SK-N-SH (cell line): ENCODE measurements around the gene LDAH. TPM values are rescaled to one million over a fixed set of nuclear protein-coding genes. Genes with fewer than 3 reads are reported as not detected.

Experiments used
- CTCF ChIA-PET: fragments of 300-600, 350-600 bp; formaldehyde crosslinking; extraction: SDS; loops from one replicate; lab custom pipeline; 2021; lab: Yijun Ruan, JAX
- POLR2A ChIA-PET: fragments of 350-600 bp; sonication (Branson Sonifier 250); formaldehyde crosslinking; extraction: SDS; loops from one replicate; lab custom pipeline; 2020; ENCODE audit warnings: antibody characterized with exemption, inconsistent platforms; lab: Yijun Ruan, JAX
- DNase-seq: peaks from one replicate; pipeline ENCODE4 v3.0.0; 2012
- H2AFZ ChIP-seq: fragments of 200-600 bp; sonication (generic); 2 replicates; pipeline ENCODE4 v1.8.1; 2016; ENCODE audit warnings: antibody characterized with exemption, mild to moderate bottlenecking, low read depth
- H3F3A ChIP-seq: fragments of 200-600 bp; sonication (generic); replicated peaks from 2 replicates; pipeline ENCODE3; 2016; ENCODE audit warnings: antibody characterized with exemption, mild to moderate bottlenecking; ENCODE audit not compliant: insufficient read depth
- H3K27ac ChIP-seq, 2 experiments: fragments of 200-500 bp in 1 of 2; fragments of 200-600 bp in 1 of 2; sonication (Bioruptor generic) in 1 of 2; sonication (generic), shearing (Covaris generic) in 1 of 2; 2 replicates each; pipeline versions ENCODE4 v1.5.1 to v1.6.1; 2014 to 2016; ENCODE audit warnings: low read depth in 2 of 2, inconsistent platforms in 1 of 2, low read length in 1 of 2, mild to moderate bottlenecking in 1 of 2, mixed read lengths in 1 of 2
- H3K27me3 ChIP-seq: fragments of 200-600 bp; sonication (generic), shearing (Covaris generic); 2 replicates; pipeline ENCODE4 v1.6.1; 2016; ENCODE audit warnings: mixed run types; ENCODE audit not compliant: insufficient read depth
- H3K36me3 ChIP-seq, 2 experiments: fragments of 200-500 bp in 1 of 2; fragments of 200-600 bp in 1 of 2; sonication (Bioruptor generic) in 1 of 2; sonication (generic) in 1 of 2; replicated peaks in 1 of 2; 2 replicates each; pipeline versions ENCODE3 to v1.5.1; 2014 to 2016; ENCODE audit warnings: low read length in 1 of 2, mild to moderate bottlenecking in 1 of 2; ENCODE audit not compliant: insufficient read depth in 2 of 2, control insufficient read depth in 1 of 2
- H3K4me1 ChIP-seq, 2 experiments: fragments of 200-500 bp in 1 of 2; fragments of 200-600 bp in 1 of 2; sonication (Bioruptor generic) in 1 of 2; sonication (generic), shearing (Covaris generic) in 1 of 2; 2 replicates each; pipeline versions ENCODE4 v1.5.1 to v1.6.1; 2014 to 2016; ENCODE audit warnings: low read depth in 1 of 2, low read length in 1 of 2, mixed run types in 1 of 2; ENCODE audit not compliant: insufficient read depth in 2 of 2, control insufficient read depth in 1 of 2
- H3K4me2 ChIP-seq: fragments of 200-600 bp; sonication (generic), shearing (Covaris generic); 2 replicates; pipeline ENCODE4 v1.6.1; 2017; ENCODE audit warnings: mixed run types
- H3K4me3 ChIP-seq, 2 experiments: fragments of 200-500 bp in 1 of 2; fragments of 200-600 bp in 1 of 2; sonication (Bioruptor generic) in 1 of 2; sonication (generic), shearing (Covaris generic) in 1 of 2; 2 replicates each; pipeline versions ENCODE4 v1.5.1 to v1.8.1; 2014 to 2016; ENCODE audit warnings: low read depth in 2 of 2, inconsistent platforms in 1 of 2, low read length in 1 of 2, mild to moderate bottlenecking in 1 of 2, mixed read lengths in 1 of 2, moderate library complexity in 1 of 2
- H3K79me2 ChIP-seq: fragments of 200-600 bp; sonication (generic); 2 replicates; pipeline ENCODE4 v1.8.1; 2017; ENCODE audit warnings: mild to moderate bottlenecking; ENCODE audit not compliant: insufficient read depth
- H3K9ac ChIP-seq: fragments of 200-600 bp; sonication (generic); 2 replicates; pipeline ENCODE4 v1.6.1; 2017; ENCODE audit warnings: mixed run types
- H3K9me2 ChIP-seq: fragments of 200-600 bp; sonication (generic); 2 replicates; pipeline ENCODE4 v1.6.1; 2017; ENCODE audit warnings: mixed run types
- H3K9me3 ChIP-seq: fragments of 200-600 bp; sonication (generic); 2 replicates; pipeline ENCODE4 v1.6.1; 2017; ENCODE audit warnings: mixed run types, mild to moderate bottlenecking, moderate library complexity
- H4K20me1 ChIP-seq: fragments of 200-600 bp; sonication (generic); 2 replicates; pipeline ENCODE4 v1.6.1; 2017; ENCODE audit warnings: mild to moderate bottlenecking, mixed run types; ENCODE audit not compliant: insufficient read depth
- CHD2 ChIP-seq: fragments of 150-350 bp; IDR thresholded peaks from 2 replicates; pipeline ENCODE4 v1.6.1; 2018; ENCODE audit warnings: low read length; ENCODE audit not compliant: partially characterized antibody
- EP300 ChIP-seq, 2 experiments: IDR thresholded peaks; 2 replicates each; pipeline versions ENCODE4 v1.4.0 to v1.6.1; 2012; ENCODE audit warnings: borderline replicate concordance in 1 of 2, low read depth in 1 of 2, low read length in 1 of 2
- FOSL2 ChIP-seq: IDR thresholded peaks from 2 replicates; pipeline ENCODE4 v1.4.0; 2012; ENCODE audit warnings: low read depth, mild to moderate bottlenecking, moderate library complexity, borderline replicate concordance
- GATA2 ChIP-seq: sonication (generic); formaldehyde crosslinking; IDR thresholded peaks from 2 replicates; pipeline ENCODE4 v1.5.0; 2020; ENCODE audit warnings: mild to moderate bottlenecking, missing genetic modification reagents
- JUND ChIP-seq: IDR thresholded peaks from 2 replicates; pipeline ENCODE4 v1.4.0; 2012
- MEF2A ChIP-seq: IDR thresholded peaks from 2 replicates; pipeline ENCODE4 v1.4.0; 2012; ENCODE audit warnings: low read depth, borderline replicate concordance
- MXI1 ChIP-seq: IDR thresholded peaks from 2 replicates; pipeline ENCODE4 v1.6.1; 2012; ENCODE audit warnings: mild to moderate bottlenecking, low read depth, low read length, improper control_type of control experiment
- NFIC ChIP-seq: IDR thresholded peaks from 2 replicates; pipeline ENCODE4 v1.4.0; 2012; ENCODE audit warnings: borderline replicate concordance
- POLR2AphosphoS5 ChIP-seq: IDR thresholded peaks from 2 replicates; pipeline ENCODE4 v1.6.1; 2012; ENCODE audit warnings: low read depth, low read length
- RAD21 ChIP-seq: IDR thresholded peaks from 2 replicates; pipeline ENCODE4 v1.6.1; 2012; ENCODE audit warnings: mild to moderate bottlenecking, low read length
- RFX5 ChIP-seq: IDR thresholded peaks from 2 replicates; pipeline ENCODE4 v1.6.1; 2012; ENCODE audit warnings: mild to moderate bottlenecking, improper control_type of control experiment, low read length
- RXRA ChIP-seq: IDR thresholded peaks from 2 replicates; pipeline ENCODE4 v1.4.0; 2012; ENCODE audit warnings: low read depth, mild to moderate bottlenecking, borderline replicate concordance
- TCF12 ChIP-seq: IDR thresholded peaks from 2 replicates; pipeline ENCODE4 v1.4.0; 2012
- TEAD4 ChIP-seq: IDR thresholded peaks from 2 replicates; pipeline ENCODE4 v1.4.0; 2012; ENCODE audit warnings: mild to moderate bottlenecking, borderline replicate concordance; ENCODE audit not compliant: insufficient read depth
- YY1 ChIP-seq: IDR thresholded peaks from 2 replicates; pipeline ENCODE4 v1.4.0; 2012; ENCODE audit warnings: low read depth, mild to moderate bottlenecking
- WGBS: methylation state at CpG from one replicate; pipeline ENCODE4 v1.1.6; 2017; ENCODE audit warnings: low lambda C conversion rate; 5-methylcytosine and 5-hydroxymethylcytosine counted together
- polyA plus RNA-seq, 3 experiments: library from polyadenylated mRNA; depleted of rRNA; stranded (reverse); fragments of >200 nt; gene quantifications; 2 replicates each; pipeline ENCODE4 v1.2.3, GENCODE V29; 2012
- TF ChIP-seq, protein P1 (sequence below): fragments of 150-350 bp; IDR thresholded peaks from 2 replicates; pipeline ENCODE4 v1.6.1; 2017; ENCODE audit warnings: antibody characterized with exemption, low read length, low read depth, borderline replicate concordance
- TF ChIP-seq, protein P2 (sequence below): IDR thresholded peaks from 2 replicates; pipeline ENCODE4 v1.4.0; 2012; ENCODE audit warnings: low read depth, borderline replicate concordance
- TF ChIP-seq, protein P3 (sequence below): IDR thresholded peaks from 2 replicates; pipeline ENCODE4 v1.4.0; 2012; ENCODE audit warnings: low read depth, borderline replicate concordance
- TF ChIP-seq, protein P4 (sequence below): IDR thresholded peaks from 2 replicates; pipeline ENCODE4 v1.4.0; 2012; ENCODE audit warnings: low read depth
- TF ChIP-seq, protein P5 (sequence below): fragments of 150-350 bp; IDR thresholded peaks from 2 replicates; pipeline ENCODE4 v1.6.1; 2016; ENCODE audit warnings: mild to moderate bottlenecking, low read depth, low read length
- TF ChIP-seq, protein P6 (sequence below): IDR thresholded peaks from 2 replicates; pipeline ENCODE4; 2012

The LDAH gene
- polyA plus RNA-seq, 1 of the 3 experiments (the other 2 are of a cell fraction): 12.7 TPM

DNA sequence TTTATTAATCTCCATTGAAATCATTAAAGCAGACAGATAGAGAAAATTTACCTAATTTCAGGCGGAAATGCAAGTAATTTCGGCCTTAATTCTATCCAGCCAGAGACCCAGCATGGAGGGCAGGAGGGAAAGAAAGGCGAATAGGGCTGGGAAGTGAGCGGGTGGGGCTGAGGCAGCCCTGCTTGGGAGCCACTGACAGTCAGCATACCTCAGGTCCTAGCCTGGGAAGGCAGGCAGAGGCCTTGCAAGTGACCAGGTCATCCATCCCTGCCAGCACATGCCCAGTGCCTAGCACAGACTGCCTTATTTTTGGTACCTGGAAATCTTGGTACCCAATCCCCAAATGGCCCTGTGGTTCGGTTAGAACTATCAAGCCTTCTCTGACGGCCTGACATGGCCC is 154.4 kb downstream of the LDAH start:
- no peaks in the 10 kb centered on the region for H3K36me3 ChIP-seq
- no peak for TF ChIP-seq YY1
- no peak for TF ChIP-seq NFIC
- TF ChIP-seq EP300 (IDR thresholded peaks at IDR 0.05; ENCODE audit: borderline replicate concordance in 1 of 2, low read depth in 1 of 2, low read length in 1 of 2): no peak
- TF ChIP-seq TEAD4: no peak
- TF ChIP-seq, protein P1, sequence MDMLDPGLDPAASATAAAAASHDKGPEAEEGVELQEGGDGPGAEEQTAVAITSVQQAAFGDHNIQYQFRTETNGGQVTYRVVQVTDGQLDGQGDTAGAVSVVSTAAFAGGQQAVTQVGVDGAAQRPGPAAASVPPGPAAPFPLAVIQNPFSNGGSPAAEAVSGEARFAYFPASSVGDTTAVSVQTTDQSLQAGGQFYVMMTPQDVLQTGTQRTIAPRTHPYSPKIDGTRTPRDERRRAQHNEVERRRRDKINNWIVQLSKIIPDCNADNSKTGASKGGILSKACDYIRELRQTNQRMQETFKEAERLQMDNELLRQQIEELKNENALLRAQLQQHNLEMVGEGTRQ: no peak
- no peak for TF ChIP-seq GATA2 (CRISPR knock-in tag)
- TF ChIP-seq RAD21: no peak
- no peak for TF ChIP-seq POLR2AphosphoS5
- no peak for TF ChIP-seq RXRA
- no peak overlapping the region for H3K4me3 ChIP-seq
- H3K9me3 ChIP-seq: no peaks in the 10 kb centered on the region
- H3K27ac ChIP-seq: no peak overlapping the region
- H3F3A ChIP-seq: no peaks in the 10 kb centered on the region
- H3K4me1 ChIP-seq: peaks cover 0 to 26% of the 10 kb centered on the region in 2 experiments; a peak in 2 of 4 replicates
- WGBS: 78% methylated on average over 6 of the region's 6 CpGs
- peak; percentile 48 for DNase-seq
- no peaks in the 10 kb centered on the region for H3K9me2 ChIP-seq
- no peak overlapping the region for H2AFZ ChIP-seq
- H4K20me1 ChIP-seq: no peaks in the 10 kb centered on the region
- no peak overlapping the region for H3K9ac ChIP-seq
- CTCF ChIA-PET: interaction anchor here (0.8 to 9.8 kb wide), 6 partner anchors 6 to 449 kb away, joined by 3 to 427 read pairs (median 20); partner anchors contain the start of gene HS1BP3
- no peaks in the 10 kb centered on the region for H3K79me2 ChIP-seq
- H3K27me3 ChIP-seq: peaks cover 79% of the 10 kb centered on the region
- POLR2A ChIA-PET: no interaction called here
- H3K4me2 ChIP-seq: no peak overlapping the region

DNA sequence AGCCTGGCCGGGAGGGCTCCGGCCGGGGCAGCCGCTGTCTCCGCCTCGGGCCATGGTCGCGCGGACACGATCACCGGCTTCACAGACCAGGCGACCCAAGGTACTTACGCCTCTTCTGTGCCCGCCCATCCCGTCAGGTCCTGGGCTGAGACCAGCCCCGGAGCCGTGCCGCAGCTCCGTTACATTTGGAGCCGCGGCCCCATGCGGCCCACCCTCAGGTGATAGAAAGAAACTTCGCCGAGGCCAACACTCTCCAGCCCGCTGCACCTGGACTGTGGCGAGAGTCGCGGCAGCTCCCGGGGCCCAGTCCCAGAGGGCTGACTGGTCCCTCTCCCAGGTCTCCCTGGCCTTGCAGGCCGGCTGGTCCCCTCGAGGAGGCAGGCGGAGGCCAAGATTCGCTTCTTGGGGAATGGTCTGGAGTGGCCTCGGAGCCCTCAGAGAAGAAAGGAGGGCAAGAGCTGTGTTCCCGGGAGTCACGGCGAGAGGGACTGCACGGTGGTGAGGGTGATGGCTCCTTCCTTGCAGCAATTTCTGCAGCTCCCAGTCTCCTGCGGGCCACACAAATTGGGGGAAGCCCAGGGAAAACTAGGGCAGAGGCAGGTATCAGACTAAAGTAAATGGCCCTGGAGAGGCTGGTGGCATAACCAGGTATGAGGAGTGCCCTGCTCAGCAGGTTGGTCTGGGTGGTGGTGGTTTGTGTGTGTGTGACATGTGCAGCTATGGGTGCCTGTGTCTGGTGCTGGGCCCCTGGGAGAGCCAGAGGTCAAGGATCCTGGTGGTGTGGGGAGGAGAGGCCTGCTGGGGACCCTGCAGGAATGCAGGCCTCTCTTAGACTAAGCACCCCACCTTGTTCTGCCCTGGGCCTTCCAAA is 155.1 kb downstream of the LDAH start:
- no peak overlapping the region for H2AFZ ChIP-seq
- no peaks in the 10 kb centered on the region for H3K79me2 ChIP-seq
- H4K20me1 ChIP-seq: no peaks in the 10 kb centered on the region
- H3K4me2 ChIP-seq: peak overlapping the region; percentile 75; the same call in 1 of the 2 replicates
- peak overlapping the region; percentile 37 to 52 for H3K4me3 ChIP-seq
- H3K9me2 ChIP-seq: no peaks in the 10 kb centered on the region
- ChIA-PET POLR2A (interaction anchor here (0.5 kb wide), 1 partner anchor 168 kb away, joined by 3 read pairs; no protein-coding TSS in a partner anchor), CTCF (interaction anchor here (0.8 to 9.8 kb wide), 10 partner anchors 7 to 449 kb away, joined by 3 to 427 read pairs (median 8); partner anchors contain the start of gene HS1BP3)
- no peaks in the 10 kb centered on the region for H3F3A ChIP-seq
- H3K36me3 ChIP-seq: no peaks in the 10 kb centered on the region
- no peak overlapping the region for H3K9ac ChIP-seq
- H3K27ac ChIP-seq: no peak overlapping the region
- H3K4me1 ChIP-seq: peaks cover 0 to 26% of the 10 kb centered on the region in 2 experiments; a peak in 2 of 4 replicates
- 74% methylated on average over 29 of the region's 39 CpGs for WGBS
- no peaks in the 10 kb centered on the region for H3K9me3 ChIP-seq
- peak; percentile 47 for DNase-seq
- H3K27me3 ChIP-seq: peaks cover 85% of the 10 kb centered on the region
- TF ChIP-seq, protein P2, sequence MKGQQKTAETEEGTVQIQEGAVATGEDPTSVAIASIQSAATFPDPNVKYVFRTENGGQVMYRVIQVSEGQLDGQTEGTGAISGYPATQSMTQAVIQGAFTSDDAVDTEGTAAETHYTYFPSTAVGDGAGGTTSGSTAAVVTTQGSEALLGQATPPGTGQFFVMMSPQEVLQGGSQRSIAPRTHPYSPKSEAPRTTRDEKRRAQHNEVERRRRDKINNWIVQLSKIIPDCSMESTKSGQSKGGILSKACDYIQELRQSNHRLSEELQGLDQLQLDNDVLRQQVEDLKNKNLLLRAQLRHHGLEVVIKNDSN: no peak
- TF ChIP-seq RXRA: no peak
- TF ChIP-seq, protein P3, sequence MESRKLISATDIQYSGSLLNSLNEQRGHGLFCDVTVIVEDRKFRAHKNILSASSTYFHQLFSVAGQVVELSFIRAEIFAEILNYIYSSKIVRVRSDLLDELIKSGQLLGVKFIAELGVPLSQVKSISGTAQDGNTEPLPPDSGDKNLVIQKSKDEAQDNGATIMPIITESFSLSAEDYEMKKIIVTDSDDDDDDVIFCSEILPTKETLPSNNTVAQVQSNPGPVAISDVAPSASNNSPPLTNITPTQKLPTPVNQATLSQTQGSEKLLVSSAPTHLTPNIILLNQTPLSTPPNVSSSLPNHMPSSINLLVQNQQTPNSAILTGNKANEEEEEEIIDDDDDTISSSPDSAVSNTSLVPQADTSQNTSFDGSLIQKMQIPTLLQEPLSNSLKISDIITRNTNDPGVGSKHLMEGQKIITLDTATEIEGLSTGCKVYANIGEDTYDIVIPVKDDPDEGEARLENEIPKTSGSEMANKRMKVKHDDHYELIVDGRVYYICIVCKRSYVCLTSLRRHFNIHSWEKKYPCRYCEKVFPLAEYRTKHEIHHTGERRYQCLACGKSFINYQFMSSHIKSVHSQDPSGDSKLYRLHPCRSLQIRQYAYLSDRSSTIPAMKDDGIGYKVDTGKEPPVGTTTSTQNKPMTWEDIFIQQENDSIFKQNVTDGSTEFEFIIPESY: no peak
- TF ChIP-seq JUND: no peak
- no peak for TF ChIP-seq FOSL2
- TF ChIP-seq, protein P4, sequence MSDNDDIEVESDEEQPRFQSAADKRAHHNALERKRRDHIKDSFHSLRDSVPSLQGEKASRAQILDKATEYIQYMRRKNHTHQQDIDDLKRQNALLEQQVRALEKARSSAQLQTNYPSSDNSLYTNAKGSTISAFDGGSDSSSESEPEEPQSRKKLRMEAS: no peak
- TF ChIP-seq, protein P5, sequence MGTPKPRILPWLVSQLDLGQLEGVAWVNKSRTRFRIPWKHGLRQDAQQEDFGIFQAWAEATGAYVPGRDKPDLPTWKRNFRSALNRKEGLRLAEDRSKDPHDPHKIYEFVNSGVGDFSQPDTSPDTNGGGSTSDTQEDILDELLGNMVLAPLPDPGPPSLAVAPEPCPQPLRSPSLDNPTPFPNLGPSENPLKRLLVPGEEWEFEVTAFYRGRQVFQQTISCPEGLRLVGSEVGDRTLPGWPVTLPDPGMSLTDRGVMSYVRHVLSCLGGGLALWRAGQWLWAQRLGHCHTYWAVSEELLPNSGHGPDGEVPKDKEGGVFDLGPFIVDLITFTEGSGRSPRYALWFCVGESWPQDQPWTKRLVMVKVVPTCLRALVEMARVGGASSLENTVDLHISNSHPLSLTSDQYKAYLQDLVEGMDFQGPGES: no peak
- TF ChIP-seq, protein P6, sequence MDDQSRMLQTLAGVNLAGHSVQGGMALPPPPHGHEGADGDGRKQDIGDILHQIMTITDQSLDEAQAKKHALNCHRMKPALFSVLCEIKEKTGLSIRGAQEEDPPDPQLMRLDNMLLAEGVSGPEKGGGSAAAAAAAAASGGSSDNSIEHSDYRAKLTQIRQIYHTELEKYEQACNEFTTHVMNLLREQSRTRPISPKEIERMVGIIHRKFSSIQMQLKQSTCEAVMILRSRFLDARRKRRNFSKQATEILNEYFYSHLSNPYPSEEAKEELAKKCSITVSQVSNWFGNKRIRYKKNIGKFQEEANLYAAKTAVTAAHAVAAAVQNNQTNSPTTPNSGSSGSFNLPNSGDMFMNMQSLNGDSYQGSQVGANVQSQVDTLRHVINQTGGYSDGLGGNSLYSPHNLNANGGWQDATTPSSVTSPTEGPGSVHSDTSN: no peak
- no peak for TF ChIP-seq MXI1
- TF ChIP-seq MEF2A: no peak
- no peak for TF ChIP-seq RFX5
- TF ChIP-seq TCF12: no peak
- no peak for TF ChIP-seq CHD2
